ENCODE results near the gene EXOC7. TPM values are rescaled to one million over a fixed set of nuclear protein-coding genes. Genes with fewer than 3 reads are reported as not detected.

EXOC7 gene
- polyA plus RNA-seq, 3 donors = 30.7 to 86.5 (median 42.4) TPM

DNA sequence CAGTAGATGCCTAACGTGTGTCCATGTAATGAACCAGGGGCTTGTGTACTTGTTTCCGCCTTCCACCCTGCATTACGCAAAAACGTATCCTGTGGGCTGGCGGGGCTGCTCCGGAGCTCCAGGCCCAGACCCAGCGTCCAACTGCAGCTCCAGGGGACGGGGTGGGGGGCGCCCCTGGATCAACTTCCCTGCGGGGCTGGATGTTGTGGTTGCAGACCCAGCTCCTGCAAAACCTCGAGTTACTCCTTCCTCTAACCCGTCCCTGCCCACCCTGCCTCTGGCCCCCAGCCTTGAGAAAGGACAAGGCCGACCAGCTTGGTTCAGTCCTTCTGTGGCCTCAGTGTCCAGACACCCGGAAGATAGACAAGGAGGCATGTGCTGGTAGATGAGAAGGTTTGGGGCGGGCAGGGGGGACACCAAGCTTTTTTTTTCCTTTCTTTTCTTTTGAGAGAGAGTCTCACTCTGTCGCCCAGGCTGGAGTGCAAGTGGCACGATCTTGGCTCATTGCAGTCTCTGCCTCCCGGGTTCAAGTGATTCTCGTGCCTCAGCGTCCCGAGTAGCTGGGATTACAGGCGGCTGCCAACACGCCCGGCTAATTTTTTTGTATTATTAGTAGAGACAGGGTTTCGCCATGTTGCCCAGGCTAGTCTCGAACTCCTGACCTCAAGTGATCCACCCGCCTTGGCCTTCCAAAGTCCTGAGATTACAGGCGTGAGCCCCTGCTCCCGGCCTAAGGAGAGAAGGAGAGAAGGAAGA lies 731 bp upstream of the EXOC7 start:
- Mint-ChIP-seq H3K27me3 (ENCODE audit: low read depth in 3 of 3) (peaks cover 0 to 7% (median 1%) of the 10 kb centered on the region in 3 donors), H3K9me3 (no peaks in the 10 kb centered on the region), H3K4me1 (peaks cover 34% of the 10 kb centered on the region), H3K36me3 (peaks cover 21 to 25% of the 10 kb centered on the region in 2 donors), H3K4me3 (peak overlapping the region; percentile 98), H3K27ac (peak overlapping the region; percentile 92 to 96 (median 93))
- intact Hi-C loops (cut with micrococcal nuclease) = loop anchor here in 1 of 2 donors (5.0 kb wide), 1 partner anchor 163 kb away; the partner anchor contains the start of gene UBALD2
- Histone ChIP-seq H2AFZ (ENCODE audit: insufficient read depth, low read depth, low read length, poor library complexity, severe bottlenecking) (peak overlapping the region; percentile 86), H3K4me3 (replicated peaks in 1 of 3; ENCODE audit: low read depth in 2 of 3, low read length in 3 of 3) (peak overlapping the region; percentile 64 to 85 (median 81)), H4K20me1 (ENCODE audit: insufficient read depth, low read length) (no peaks in the 10 kb centered on the region), H3K4me2 (replicated peaks; ENCODE audit: extremely low read depth, low read length, poor library complexity, severe bottlenecking) (peak overlapping the region; percentile 96), H3K9ac (ENCODE audit: insufficient read depth, low read length, poor library complexity, severe bottlenecking) (peak overlapping the region; percentile 81), H3K79me2 (ENCODE audit: insufficient read depth, low read length) (peaks cover 21% of the 10 kb centered on the region), H3K4me1 (ENCODE audit: control insufficient read depth in 1 of 2, insufficient read depth in 2 of 2, low read length in 2 of 2) (peaks cover 42 to 45% of the 10 kb centered on the region in 2 donors), H3K27ac (ENCODE audit: low read depth in 1 of 2, low read length in 2 of 2) (peak overlapping the region; percentile 80 to 85), H3K36me3 (replicated peaks in 1 of 2; ENCODE audit: control insufficient read depth in 1 of 2, insufficient read depth in 2 of 2, low read length in 2 of 2) (peaks cover 21 to 26% of the 10 kb centered on the region in 2 donors), H3K9me3 (replicated peaks in 1 of 2; ENCODE audit: control insufficient read depth in 1 of 2, insufficient read depth in 1 of 2, low read length in 2 of 2) (no peaks in the 10 kb centered on the region), H3K27me3 (ENCODE audit: control insufficient read depth in 2 of 2, insufficient read depth in 2 of 2, low read length in 2 of 2) (no peaks in the 10 kb centered on the region)
- DNase-seq = peak in 1 of 3 donors; percentile 49
- TF ChIP-seq, protein P1, sequence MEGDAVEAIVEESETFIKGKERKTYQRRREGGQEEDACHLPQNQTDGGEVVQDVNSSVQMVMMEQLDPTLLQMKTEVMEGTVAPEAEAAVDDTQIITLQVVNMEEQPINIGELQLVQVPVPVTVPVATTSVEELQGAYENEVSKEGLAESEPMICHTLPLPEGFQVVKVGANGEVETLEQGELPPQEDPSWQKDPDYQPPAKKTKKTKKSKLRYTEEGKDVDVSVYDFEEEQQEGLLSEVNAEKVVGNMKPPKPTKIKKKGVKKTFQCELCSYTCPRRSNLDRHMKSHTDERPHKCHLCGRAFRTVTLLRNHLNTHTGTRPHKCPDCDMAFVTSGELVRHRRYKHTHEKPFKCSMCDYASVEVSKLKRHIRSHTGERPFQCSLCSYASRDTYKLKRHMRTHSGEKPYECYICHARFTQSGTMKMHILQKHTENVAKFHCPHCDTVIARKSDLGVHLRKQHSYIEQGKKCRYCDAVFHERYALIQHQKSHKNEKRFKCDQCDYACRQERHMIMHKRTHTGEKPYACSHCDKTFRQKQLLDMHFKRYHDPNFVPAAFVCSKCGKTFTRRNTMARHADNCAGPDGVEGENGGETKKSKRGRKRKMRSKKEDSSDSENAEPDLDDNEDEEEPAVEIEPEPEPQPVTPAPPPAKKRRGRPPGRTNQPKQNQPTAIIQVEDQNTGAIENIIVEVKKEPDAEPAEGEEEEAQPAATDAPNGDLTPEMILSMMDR (IDR thresholded peaks at IDR 0.05) = no peak
- WGBS (ENCODE audit: insufficient coverage) = 30% methylated on average over 14 of the region's 29 CpGs

DNA sequence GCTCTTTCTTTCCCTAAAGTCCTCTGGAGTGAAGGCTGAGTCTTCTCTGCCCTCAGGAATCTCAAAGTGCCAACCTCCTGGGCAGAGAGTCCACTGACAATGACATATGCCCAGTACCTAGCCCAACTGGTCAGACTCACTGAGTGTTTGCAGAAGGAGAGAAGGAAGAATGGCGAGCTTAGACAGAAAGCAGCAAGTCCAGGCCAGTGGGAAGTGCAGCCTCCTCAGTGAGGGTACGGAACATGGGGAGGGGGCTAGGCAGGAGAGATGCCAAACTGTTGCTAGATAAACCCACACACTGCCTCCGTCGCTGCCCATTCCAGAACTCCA lies 678 bp downstream of the EXOC7 start:
- H3K4me3 ChIP-seq (replicated peaks in 1 of 3; ENCODE audit: low read depth in 2 of 3, low read length in 3 of 3) = peak overlapping the region; percentile 64 to 85 (median 81)
- H3K79me2 ChIP-seq (ENCODE audit: insufficient read depth, low read length) = peaks cover 21% of the 10 kb centered on the region
- H3K4me1 ChIP-seq (ENCODE audit: control insufficient read depth in 1 of 2, insufficient read depth in 2 of 2, low read length in 2 of 2) = peaks cover 42 to 45% of the 10 kb centered on the region in 2 donors
- 0% methylated on average over 2 of the region's 4 CpGs for WGBS (ENCODE audit: insufficient coverage)
- DNase-seq = no peak
- H3K4me1 Mint-ChIP-seq = peaks cover 34% of the 10 kb centered on the region
- H3K9me3 Mint-ChIP-seq = no peaks in the 10 kb centered on the region
- H3K4me2 ChIP-seq (replicated peaks; ENCODE audit: extremely low read depth, low read length, poor library complexity, severe bottlenecking) = peak overlapping the region; percentile 96
- H3K4me3 Mint-ChIP-seq = peak overlapping the region; percentile 98
- peak overlapping the region; percentile 86 for H2AFZ ChIP-seq (ENCODE audit: insufficient read depth, low read depth, low read length, poor library complexity, severe bottlenecking)
- peaks cover 26 to 40% of the 10 kb centered on the region in 2 donors for H3K36me3 ChIP-seq (replicated peaks in 1 of 2; ENCODE audit: control insufficient read depth in 1 of 2, insufficient read depth in 2 of 2, low read length in 2 of 2)
- no peaks in the 10 kb centered on the region for H4K20me1 ChIP-seq (ENCODE audit: insufficient read depth, low read length)
- peak overlapping the region; percentile 80 to 85 for H3K27ac ChIP-seq (ENCODE audit: low read depth in 1 of 2, low read length in 2 of 2)
- H3K9me3 ChIP-seq (replicated peaks in 1 of 2; ENCODE audit: control insufficient read depth in 1 of 2, insufficient read depth in 1 of 2, low read length in 2 of 2) = no peaks in the 10 kb centered on the region
- H3K36me3 Mint-ChIP-seq = peaks cover 31 to 39% of the 10 kb centered on the region in 2 donors
- peaks cover 0 to 2% (median 1%) of the 10 kb centered on the region in 3 donors for H3K27me3 Mint-ChIP-seq (ENCODE audit: low read depth in 3 of 3)
- intact Hi-C loops (cut with micrococcal nuclease) = loop anchor here in 1 of 2 donors (5.0 kb wide), 1 partner anchor 164 kb away; the partner anchor contains the start of gene UBALD2
- no peaks in the 10 kb centered on the region for H3K27me3 ChIP-seq (ENCODE audit: control insufficient read depth in 2 of 2, insufficient read depth in 2 of 2, low read length in 2 of 2)
- peak overlapping the region; percentile 92 to 96 (median 93) for H3K27ac Mint-ChIP-seq
- peak overlapping the region; percentile 81 for H3K9ac ChIP-seq (ENCODE audit: insufficient read depth, low read length, poor library complexity, severe bottlenecking)
- TF ChIP-seq, protein P1 (IDR thresholded peaks at IDR 0.05) = no peak
